GM12891 (cell line): ENCODE results near the gene CELSR1.
A peak's percentile ranks its signal among the peaks of the same experiment; 100 is the strongest.

ENCODE experiments used
- DNase-seq: peaks from one replicate; pipeline ENCODE4 v3.0.0; 2011; ENCODE audit warnings: low spot score; ENCODE audit not compliant: insufficient read length
- FAIRE-seq: peaks from 2 replicates; lab custom pipeline; 2011; peaks lifted over from hg19 to GRCh38; lab: Jason Lieb, UNC
- PAX5 ChIP-seq: IDR thresholded peaks from 2 replicates; pipeline ENCODE4 v1.6.1; 2011; ENCODE audit warnings: low read length, moderate library complexity, mild to moderate bottlenecking; ENCODE audit not compliant: insufficient read depth, severe bottlenecking
- POLR2A ChIP-seq: IDR thresholded peaks from 2 replicates; pipeline ENCODE4 v1.6.1; 2011; ENCODE audit warnings: low read depth, low read length, control low read depth
- POLR2AphosphoS5 ChIP-seq: IDR thresholded peaks from 2 replicates; pipeline ENCODE4 v1.6.1; 2011; ENCODE audit warnings: low read depth, low read length, control low read depth
- POU2F2 ChIP-seq: IDR thresholded peaks from 2 replicates; pipeline ENCODE4 v1.6.1; 2011; ENCODE audit warnings: low read depth, mild to moderate bottlenecking, control low read depth, low read length, moderate library complexity
- SPI1 ChIP-seq: IDR thresholded peaks from 2 replicates; pipeline ENCODE4 v1.6.1; 2011; ENCODE audit warnings: low read depth, low read length, control low read depth
- TAF1 ChIP-seq: IDR thresholded peaks from 2 replicates; pipeline ENCODE4 v1.6.1; 2011; ENCODE audit warnings: low read depth, low read length, control low read depth

Gene CELSR1

GRCh38 chr22:46356496-46357480 is 180.6 kb downstream of the CELSR1 start:
- TF ChIP-seq POLR2AphosphoS5 (no peak), PAX5 (no peak), POLR2A (no peak), TAF1 (no peak), SPI1 (no peak), POU2F2 (no peak)
- DNase-seq (no peak), FAIRE-seq (no peak)

GRCh38 chr22:46355996-46356471 is 181.4 kb downstream of the CELSR1 start:
- no peak for DNase-seq
- no peak for TF ChIP-seq PAX5
- no peak for TF ChIP-seq POU2F2
- TF ChIP-seq SPI1 = no peak
- TF ChIP-seq TAF1 = no peak
- no peak for TF ChIP-seq POLR2A
- no peak for TF ChIP-seq POLR2AphosphoS5
- no peak for FAIRE-seq

GRCh38 chr22:46355369-46355995 is 181.9 kb downstream of the CELSR1 start:
- FAIRE-seq = peak; percentile 80
- peak; percentile 84 for DNase-seq
- TF ChIP-seq PAX5 = no peak
- no peak for TF ChIP-seq TAF1
- TF ChIP-seq POLR2AphosphoS5 = no peak
- no peak for TF ChIP-seq POU2F2
- no peak for TF ChIP-seq SPI1
- TF ChIP-seq POLR2A = no peak

GRCh38 chr22:46354993-46355305 is 182.5 kb downstream of the CELSR1 start:
- TF ChIP-seq TAF1 (no peak), PAX5 (no peak), SPI1 (no peak), POLR2A (no peak), POLR2AphosphoS5 (no peak), POU2F2 (no peak)
- DNase-seq (no peak), FAIRE-seq (no peak)

- FAIRE-seq (no peak), DNase-seq (no peak)
- TF ChIP-seq SPI1 (no peak), POLR2AphosphoS5 (no peak), POLR2A (no peak), POU2F2 (no peak), PAX5 (no peak), TAF1 (no peak)
Measured at GRCh38 chr22:46354176-46354992, 183.0 kb downstream of the CELSR1 start.

- DNase-seq (no peak), FAIRE-seq (no peak)
- TF ChIP-seq TAF1 = no peak
- TF ChIP-seq POLR2A = 0 out of 2 replicates have a peak, but pooled peaks have one; percentile 21
Measured at GRCh38 chr22:46353483-46354105, 183.8 kb downstream of the CELSR1 start.

GRCh38 chr22:46352691-46353386 is 184.6 kb downstream of the CELSR1 start:
- DNase-seq = no peak
- peak; percentile 20 for FAIRE-seq
- TF ChIP-seq TAF1 = no peak

GRCh38 chr22:46352276-46352675 is 185.1 kb downstream of the CELSR1 start:
- FAIRE-seq (no peak), DNase-seq (no peak)
- TF ChIP-seq SPI1 (no peak), POU2F2 (no peak), PAX5 (no peak), POLR2A (no peak), POLR2AphosphoS5 (no peak), TAF1 (no peak)

GRCh38 chr22:46351767-46352166 is 185.7 kb downstream of the CELSR1 start:
- TF ChIP-seq POU2F2 (no peak), POLR2A (no peak)
- no peak for FAIRE-seq

More at GRCh38 chr22:46351767-46352166, 185.7 kb downstream of the CELSR1 start:
- no peak for DNase-seq
